DMS53 treated with DMSO at 0.1 percent for 48 hours (cell line): Measurements from ENCODE around the gene DIRAS2.
A peak's percentile ranks its signal among the peaks of the same experiment; 100 is the strongest.
"Not testable (repeated sequence)": the region's sequence is repeated elsewhere in the genome, so short reads cannot be mapped to it uniquely, and the experiment has no call there.

Experiments
- DNase-seq: peaks from one replicate; lab custom pipeline; 2025; ENCODE audit not compliant: unreplicated experiment; lab: John Stamatoyannopoulos, UW

The DIRAS2 gene, protein sequence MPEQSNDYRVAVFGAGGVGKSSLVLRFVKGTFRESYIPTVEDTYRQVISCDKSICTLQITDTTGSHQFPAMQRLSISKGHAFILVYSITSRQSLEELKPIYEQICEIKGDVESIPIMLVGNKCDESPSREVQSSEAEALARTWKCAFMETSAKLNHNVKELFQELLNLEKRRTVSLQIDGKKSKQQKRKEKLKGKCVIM

GRCh38 chr9:90642570-90643539 is at the start of gene DIRAS2:
Gene DIRAS2 (minus strand): TSS chr9:90642824. CDS start chr9:90613827, 28,997 bp downstream.
- peak; percentile 84 for DNase-seq

GRCh38 chr9:90684736-90685135 is 42.1 kb upstream of the DIRAS2 start:
- DNase-seq: no peak

GRCh38 chr9:90684106-90684505 is 41.5 kb upstream of the DIRAS2 start:
- DNase-seq: no peak

DNA sequence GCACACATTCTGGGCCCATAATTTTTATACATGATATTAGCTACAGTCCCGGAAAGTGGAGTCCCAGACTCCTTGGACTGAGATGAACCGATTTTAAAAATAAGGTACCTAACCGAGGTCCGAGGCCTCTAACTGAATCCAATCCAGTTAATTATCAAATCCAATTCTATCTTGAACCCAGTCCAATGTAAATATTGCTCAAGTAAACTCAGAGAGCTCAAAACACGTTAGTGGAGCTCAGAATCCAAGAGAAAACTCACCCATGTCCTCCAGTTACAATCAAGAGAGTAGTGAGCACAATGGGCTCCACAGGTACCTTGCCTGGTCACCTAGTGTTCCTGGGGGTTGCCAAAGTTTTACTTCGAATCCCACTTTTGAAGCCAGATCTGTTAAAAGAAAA is 37.9 kb upstream of the DIRAS2 start:
- no peak for DNase-seq

DNA sequence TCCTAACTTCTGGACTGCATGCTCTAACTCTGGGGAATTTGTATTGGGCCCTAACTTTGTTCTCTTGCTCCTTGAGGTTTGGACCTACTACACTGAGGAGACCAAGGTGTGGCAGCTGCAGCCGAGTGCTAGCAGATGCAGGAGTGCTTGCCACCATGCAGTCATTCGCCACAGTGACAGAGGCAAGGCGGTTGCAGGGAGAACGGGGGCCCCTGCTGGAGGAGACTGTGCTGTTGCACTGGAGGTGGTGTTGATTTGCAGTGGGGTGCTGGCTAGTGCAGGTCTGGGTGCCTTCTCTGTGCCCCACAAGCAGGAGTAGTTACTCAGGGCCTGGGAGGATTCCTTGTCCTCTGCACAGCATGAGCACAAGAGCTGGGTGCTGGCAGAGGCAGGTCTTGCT is 22.4 kb upstream of the DIRAS2 start:
- no peak for DNase-seq

DNA sequence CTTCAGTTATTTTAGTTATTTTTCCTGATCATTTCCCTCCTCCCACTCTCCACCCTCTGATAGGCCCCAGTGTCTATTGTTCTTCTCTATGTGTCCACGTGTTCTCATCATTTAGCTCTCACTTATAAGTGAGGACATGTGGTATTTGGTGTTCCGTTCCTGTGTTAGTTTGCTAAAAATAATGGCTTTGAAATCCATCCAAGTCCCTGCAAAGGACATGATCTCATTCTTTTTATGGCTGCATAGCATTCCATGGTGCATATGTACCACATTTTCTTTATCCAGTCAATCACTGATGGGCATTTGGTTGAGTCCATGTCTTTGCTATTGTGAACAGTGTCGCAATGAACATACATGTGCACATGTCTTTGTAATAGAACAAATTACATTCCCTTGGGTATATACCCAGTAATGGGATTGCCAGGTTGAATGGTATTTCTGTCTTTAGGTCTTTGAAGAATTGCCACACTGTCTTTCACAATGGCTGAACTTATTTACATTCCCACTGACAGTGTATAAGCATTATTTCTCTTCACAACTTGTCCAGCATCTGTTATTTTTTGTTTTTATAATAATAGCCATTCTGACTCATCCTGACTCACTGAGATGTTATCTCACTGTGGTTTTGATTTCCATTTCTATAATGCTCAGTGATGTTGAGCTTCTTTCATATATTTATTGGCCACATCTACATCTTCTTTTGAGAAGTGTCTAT is 17.2 kb upstream of the DIRAS2 start:
- peak; percentile 10 for DNase-seq

DNA sequence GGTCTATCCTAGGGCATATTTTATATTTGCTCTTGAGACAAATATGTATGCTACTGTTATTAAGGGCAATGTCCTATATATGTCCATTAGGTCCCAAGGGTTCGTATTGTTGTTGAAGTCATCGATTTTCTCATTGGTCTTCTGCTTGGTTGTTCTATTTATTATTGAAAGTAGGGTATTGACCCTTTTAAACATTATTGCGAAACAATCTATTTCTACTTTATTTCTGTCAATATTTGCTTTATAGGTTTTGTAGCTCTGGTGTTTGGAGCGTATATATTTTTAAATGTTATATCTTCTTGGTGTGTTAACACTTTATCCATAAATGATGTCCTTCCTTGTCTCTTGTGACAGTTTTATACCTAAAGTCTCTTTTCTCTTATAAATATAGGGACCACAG is 16.2 kb upstream of the DIRAS2 start:
- no peak for DNase-seq

DNA sequence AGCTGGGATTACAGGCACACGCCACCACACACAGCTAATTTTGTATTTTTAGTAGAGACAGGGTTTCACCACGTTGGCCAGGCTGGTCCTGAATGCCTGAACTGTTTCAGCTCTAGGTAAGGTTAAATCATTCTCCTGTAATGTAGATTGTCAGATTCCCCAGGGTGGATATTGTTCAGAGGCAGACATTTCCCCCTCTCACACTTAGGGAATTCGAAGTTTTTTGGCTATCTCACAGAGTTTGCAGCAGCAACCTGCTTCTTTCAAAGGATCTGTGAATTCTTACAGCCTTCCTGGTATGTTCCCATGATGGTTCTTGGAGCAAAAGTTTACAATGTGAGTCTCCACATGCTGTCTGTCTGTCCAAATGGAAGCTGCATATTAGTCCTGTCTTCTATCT is 15.6 kb upstream of the DIRAS2 start:
- DNase-seq: no peak

DNA sequence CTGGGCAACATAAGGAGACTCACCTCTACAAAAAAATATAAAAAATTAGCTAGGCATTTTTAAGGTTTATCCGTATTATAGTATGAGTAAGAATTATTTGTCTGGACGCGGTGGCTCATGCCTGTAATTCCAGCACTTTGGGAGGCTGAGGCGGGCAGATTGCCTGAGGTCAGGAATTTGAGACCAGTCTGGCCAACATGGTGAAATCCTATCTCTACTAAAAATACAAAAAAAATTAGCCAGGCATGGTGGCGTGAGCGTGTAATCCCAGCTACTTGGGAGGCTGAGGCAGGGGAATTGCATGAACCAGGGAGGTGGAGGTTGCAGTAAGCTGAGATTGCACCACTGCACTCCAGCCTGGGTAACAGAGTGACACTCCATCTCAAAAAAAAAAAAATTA is 14.3 kb upstream of the DIRAS2 start:
- not testable (repeated sequence) for DNase-seq

DNA sequence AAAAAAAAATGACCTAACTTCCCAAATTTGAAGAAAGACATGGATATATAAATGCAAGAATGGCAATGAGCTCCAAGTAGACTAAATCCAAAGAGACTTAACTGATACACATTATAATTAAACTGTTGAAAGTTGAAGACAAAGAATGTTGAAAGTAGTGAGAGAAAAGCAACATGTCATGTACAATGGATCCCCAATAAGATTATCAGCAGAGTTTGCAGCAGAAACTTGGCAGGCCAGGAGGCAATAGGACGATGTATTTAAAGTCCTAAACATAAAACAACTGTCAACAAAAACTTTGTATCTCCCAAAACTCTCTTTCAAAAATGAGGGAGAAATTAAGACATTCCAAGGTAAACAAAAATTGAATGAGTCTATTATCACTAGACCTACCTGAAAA is 8.6 kb upstream of the DIRAS2 start:
- no peak for DNase-seq

DNA sequence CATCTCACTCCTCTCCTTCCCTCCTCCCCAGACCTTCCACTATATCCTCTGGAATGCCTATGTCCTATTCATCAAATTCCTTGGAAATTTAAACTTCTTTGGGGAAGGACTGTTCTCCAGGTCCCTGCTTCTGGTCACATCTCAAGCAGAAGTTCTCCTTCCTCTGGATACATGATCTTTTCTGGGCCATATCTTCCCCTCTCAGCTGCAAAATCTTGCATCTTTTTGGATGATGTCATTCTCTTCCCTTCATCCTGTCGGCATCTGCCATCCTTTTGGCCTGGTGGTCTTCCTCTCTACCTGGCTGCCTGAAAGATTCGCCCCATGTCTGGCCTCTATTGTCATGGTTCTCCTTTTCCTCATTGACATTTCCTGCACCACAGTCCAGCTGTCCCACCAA is 5.2 kb upstream of the DIRAS2 start:
- DNase-seq: no peak

DNA sequence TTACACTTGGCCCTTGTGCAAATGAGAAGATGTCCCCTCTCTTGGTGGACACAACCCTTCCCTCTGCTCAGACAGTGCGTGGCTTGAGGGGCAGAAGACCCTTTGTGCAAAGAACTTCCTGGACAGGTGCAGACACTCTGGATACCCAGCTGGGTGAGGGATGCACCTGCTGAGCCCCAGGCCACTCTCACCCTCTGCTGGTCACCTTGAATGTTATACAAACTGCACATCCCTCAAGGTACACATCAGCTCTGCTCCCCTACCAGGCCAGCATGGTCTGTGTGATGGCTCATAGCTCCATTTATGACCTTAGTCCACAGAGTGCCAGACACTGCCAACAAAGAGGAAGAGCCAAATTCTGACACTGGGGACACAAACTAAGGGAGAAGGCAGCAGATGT is 3.1 kb upstream of the DIRAS2 start:
- no peak for DNase-seq

GRCh38 chr9:90641884-90642487 is 638 bp downstream of the DIRAS2 start:
- no peak for DNase-seq

DNA sequence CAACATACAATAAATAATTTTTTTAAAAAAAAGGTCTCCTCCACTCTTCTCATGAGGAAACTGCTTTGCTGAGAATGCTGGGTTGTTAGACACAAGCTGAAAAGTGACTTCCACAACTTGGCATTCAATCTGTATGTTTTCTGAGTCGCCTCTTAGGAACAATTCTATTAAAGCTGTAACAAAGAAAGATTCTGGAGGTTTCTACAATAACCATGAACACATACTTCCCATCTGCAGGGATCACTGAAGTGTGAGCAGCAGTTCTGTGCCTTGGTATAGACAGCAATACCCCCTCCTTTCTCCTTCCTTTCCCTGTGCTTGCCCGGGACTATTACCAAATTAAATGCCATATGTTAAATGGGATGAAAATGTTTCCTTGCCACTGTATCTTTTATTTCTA is 1.5 kb downstream of the DIRAS2 start:
- DNase-seq: no peak

GRCh38 chr9:90640361-90640760 is 2.3 kb downstream of the DIRAS2 start:
- no peak for DNase-seq

DNA sequence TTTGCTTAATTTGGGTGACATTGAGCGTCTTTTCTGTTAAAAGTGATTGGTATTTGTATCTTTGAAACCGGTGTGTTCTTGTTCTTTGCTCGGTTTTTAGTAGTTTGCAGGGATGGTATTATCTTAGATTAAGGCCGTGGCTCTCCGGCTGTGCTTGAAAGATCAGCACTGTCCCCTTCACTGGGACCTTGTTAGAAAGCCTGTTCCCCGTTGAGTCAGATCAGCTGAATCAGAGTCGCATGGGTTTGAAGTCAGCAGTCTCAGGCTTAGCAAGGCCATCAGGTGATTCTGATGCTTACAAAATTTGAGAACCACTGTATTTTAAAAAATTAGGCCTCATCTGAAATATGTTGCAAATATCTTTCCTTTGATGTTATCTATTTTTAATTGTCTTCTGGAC is 5.0 kb downstream of the DIRAS2 start:
- DNase-seq: no peak

DNA sequence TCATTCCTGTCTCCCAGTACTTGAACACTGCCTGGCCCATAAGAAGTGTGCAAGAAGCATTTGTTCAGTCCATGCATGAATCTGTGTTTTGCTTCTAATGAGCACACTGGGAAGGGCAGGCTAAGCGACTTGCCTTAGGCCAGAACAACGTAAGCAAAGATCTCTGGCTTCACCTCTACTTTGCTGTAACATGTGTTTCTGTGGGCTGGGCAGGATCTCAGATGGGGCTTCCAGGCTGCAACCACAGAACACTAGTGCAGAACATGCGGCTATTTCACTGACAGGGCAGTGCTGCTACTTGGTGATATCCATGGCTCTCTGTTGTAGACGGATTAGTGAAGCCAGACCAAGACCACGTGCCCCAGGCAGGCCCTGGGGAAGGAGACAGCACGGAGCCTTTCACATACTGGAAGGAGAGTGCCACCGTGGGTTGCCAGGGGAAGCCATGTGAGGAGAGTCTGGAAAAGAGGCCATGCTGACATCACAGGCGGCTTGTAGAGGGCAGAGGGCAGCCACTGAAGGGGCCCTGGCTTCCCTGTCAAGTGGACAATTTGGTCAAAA is 9.9 kb downstream of the DIRAS2 start:
- no peak for DNase-seq

DNA sequence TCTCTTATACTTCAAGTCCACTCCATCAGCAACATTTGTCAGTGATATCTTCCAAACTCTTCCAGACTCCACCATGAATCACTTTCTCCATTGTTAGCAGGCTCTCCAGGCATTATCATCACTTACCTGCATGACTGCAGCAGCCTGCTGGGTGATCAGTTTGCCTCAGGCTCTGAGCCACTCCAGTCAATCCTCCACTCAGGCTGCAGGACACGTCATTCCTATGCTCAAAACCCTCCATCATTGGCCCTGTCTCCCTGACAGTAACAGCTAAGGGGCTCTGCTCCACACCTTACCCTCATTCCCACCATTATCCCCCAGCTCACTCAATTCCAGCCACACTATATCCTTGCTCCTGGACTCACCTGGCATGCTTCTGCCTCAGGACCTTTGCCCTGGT is 10.7 kb downstream of the DIRAS2 start:
- no peak for DNase-seq

- no peak for DNase-seq
Observed at GRCh38 chr9:90629991-90630390, 12.6 kb downstream of the DIRAS2 start.

DNA sequence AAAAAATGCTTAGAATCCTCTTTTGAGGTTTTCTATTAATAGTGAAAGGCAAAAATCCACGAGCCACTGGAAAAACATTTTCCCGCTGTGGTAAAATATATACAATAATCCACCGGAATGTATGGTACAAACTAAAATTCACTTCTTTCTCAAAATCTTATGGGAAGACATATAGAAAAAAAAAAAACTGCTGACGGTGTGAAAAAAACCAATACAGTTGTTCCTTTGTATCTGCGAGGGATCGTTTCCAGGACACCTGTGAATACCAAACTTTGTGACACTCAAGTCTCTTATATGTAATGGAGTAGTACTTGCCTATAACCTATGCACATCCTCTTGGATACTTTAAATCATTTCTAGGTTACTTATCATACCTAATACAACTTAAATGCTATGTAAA is 13.3 kb downstream of the DIRAS2 start:
- no peak for DNase-seq

DNA sequence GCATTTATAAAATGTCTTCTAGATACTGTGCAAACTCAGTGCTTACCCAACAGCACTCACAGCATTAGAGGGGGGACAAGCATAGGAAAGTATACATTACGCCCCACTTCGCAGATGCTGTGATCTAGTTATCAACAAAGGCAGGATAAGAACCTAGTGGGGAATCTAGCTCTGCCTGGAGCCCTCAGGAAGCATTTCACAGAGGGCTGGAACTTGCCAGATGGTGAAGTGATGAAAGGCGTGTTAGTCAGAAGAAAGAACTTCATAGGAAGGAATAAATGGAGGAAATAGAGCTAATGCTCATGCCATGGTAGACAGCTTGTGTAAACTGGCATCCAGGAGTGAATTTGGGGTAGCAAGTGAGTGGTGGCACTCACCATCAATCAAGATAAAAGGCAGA is 25.8 kb downstream of the DIRAS2 start:
- DNase-seq: no peak
